KOPT-K1 (cell line): ENCODE data around the gene GALNT10.

Experiments
- H3K27ac ChIP-seq: fragments of 200-600 bp; sonication (generic); 2 replicates; pipeline ENCODE4 v1.5.1; 2016; ENCODE audit warnings: antibody characterized with exemption, mild to moderate bottlenecking, low read depth, low read length; ENCODE audit not compliant: poor library complexity, severe bottlenecking
- H3K36me3 ChIP-seq: fragments of 200-600 bp; sonication (generic); 2 replicates; pipeline ENCODE4 v1.5.1; 2017; ENCODE audit warnings: antibody characterized with exemption, mild to moderate bottlenecking, low read length, moderate library complexity; ENCODE audit not compliant: insufficient read depth
- H3K9me3 ChIP-seq: fragments of 200-600 bp; sonication (generic); 2 replicates; pipeline ENCODE4 v1.5.1; 2017; ENCODE audit warnings: antibody characterized with exemption, low read length, mild to moderate bottlenecking; ENCODE audit not compliant: insufficient read depth, poor library complexity, severe bottlenecking

GALNT10 gene

DNA sequence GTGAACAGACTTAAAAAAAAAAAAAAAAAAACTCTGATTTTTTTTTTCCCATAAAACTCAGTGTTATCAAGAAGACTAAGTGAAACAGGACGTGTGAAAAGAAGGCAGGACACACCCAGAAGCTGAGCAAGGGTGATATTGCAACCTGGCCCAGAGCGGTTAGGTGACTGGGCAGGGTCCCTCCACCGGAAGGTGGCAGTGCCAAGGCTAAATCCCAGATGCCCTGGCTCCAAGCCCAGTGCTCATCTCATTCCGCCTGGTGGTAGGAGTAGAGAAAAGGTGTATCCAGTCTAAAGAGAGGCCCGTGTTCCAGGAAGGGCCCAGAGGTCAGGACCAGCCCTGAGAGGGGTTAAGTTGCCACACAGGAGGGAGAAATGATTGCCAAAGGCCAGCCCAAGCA lies 203.8 kb downstream of the GALNT10 start:
- H3K9me3 ChIP-seq = no peaks in the 10 kb centered on the region
- no peak overlapping the region for H3K27ac ChIP-seq
- no peaks in the 10 kb centered on the region for H3K36me3 ChIP-seq

GRCh38 chr5:154395407-154396106 lies 205.0 kb downstream of the GALNT10 start:
- Histone ChIP-seq H3K36me3 (no peaks in the 10 kb centered on the region), H3K27ac (no peak overlapping the region), H3K9me3 (no peaks in the 10 kb centered on the region)

DNA sequence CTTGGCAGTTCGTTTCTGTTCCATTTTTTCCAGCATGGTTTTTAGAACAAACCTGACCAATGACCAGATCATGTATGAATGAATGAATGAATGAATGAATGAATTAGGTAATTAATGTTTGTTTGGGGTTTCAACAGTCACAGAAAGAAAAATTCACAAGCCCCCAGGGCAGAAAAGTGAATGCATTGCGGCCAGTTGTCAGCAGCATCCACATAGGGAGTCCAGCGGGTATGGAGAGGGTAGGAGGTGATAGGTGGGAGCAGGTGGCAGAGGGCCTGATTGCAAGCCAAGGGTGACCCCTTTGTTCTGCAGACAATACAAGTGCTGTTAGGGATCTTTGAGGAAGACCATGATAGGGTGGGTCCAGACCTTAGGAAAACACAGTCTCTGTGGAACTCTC lies 205.6 kb downstream of the GALNT10 start:
- no peak overlapping the region for H3K27ac ChIP-seq
- H3K9me3 ChIP-seq = no peaks in the 10 kb centered on the region

DNA sequence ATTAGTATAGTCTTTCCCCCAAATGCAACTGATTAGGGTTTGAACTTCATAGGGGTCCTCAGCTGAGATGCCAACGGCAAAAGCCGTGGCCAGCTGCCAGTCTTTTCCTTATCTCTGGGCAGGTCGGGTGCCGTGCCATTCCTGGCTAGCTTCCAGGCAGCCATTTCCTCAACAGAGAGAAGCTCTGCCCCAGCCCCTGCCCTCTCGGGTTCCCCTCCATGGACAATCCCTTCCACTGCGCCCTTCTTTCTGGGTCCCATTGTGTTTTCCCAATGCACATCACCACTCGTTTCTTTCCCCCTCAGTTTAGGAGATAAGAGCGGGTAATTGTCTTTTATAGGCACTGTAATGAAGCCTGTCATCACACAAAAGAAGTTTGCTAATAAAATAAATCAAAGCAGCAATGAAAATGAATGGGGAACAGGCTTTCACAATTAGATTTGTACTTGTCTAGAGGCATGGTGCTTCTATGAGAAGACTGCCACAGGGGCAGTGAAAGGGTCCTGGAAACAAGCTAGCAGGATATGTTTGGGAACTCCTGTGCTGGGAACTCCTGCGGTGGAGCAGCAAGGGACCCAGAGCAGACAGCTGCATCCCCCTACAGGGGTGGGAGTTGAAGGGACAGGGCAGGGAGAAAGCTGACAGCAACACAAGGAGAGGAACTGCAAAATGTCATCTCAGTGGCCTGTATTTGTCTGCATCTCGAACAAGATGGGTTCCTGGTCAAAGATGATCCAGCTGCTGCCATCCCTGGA lies 207.3 kb downstream of the GALNT10 start:
- H3K9me3 ChIP-seq = no peaks in the 10 kb centered on the region
- no peak overlapping the region for H3K27ac ChIP-seq
- no peaks in the 10 kb centered on the region for H3K36me3 ChIP-seq

More for the DNA sequence above, 205.6 kb downstream of the GALNT10 start:
- H3K36me3 ChIP-seq = no peaks in the 10 kb centered on the region

- Histone ChIP-seq H3K27ac (no peak overlapping the region), H3K9me3 (no peaks in the 10 kb centered on the region), H3K36me3 (no peaks in the 10 kb centered on the region)
These were observed 210.1 kb downstream of the GALNT10 start for GRCh38 chr5:154400678-154401077.

DNA sequence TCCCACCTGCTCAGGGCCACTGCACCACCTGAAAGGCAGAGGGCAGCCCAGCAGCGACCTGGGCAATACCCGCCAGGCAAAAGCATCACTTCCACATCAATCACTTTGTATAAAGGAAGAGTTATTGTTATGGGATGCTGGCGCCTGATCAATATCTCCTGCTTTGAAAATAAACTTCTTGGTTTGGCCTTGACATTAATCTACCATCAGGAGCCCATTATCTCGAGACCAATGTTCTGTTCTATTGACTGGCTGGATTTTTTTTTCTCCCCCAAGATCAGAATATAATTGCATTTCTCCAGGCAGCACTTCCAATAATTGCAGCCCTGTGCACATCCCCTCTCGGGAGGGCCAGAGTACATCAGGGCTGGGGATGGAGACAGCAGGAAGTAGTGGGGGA lies 210.8 kb downstream of the GALNT10 start:
- Histone ChIP-seq H3K36me3 (no peaks in the 10 kb centered on the region), H3K27ac (no peak overlapping the region), H3K9me3 (no peaks in the 10 kb centered on the region)

GRCh38 chr5:154401931-154402330 lies 211.4 kb downstream of the GALNT10 start:
- Histone ChIP-seq H3K9me3 (no peaks in the 10 kb centered on the region), H3K36me3 (no peaks in the 10 kb centered on the region), H3K27ac (no peak overlapping the region)

DNA sequence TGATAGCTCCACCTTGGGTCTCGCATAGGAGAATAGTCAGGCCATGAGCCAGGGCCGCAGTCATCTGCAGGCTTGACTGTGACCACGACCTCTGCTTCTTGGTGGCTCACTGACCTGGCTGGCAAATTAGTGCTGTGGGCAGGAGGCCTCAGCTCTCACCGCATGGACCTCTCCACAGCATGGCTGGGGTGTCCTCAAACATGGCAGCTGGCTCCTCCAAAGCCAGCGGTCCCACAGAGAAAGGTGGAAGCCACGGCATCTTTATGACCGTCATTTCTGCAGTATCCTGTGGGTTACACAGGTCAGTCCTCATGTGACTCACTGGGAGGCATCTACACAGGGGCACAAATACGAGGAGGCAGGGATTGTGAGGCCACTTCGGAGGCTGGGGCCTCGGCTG lies 212.1 kb downstream of the GALNT10 start:
- H3K27ac ChIP-seq = no peak overlapping the region
- H3K9me3 ChIP-seq = no peaks in the 10 kb centered on the region
- no peaks in the 10 kb centered on the region for H3K36me3 ChIP-seq

GRCh38 chr5:154403234-154403633 lies 212.7 kb downstream of the GALNT10 start:
- Histone ChIP-seq H3K27ac (no peak overlapping the region), H3K36me3 (no peaks in the 10 kb centered on the region)

GRCh38 chr5:154403776-154404387 lies 213.3 kb downstream of the GALNT10 start:
- Histone ChIP-seq H3K36me3 (no peaks in the 10 kb centered on the region), H3K27ac (no peak overlapping the region)

More at GRCh38 chr5:154403234-154403633, 212.7 kb downstream of the GALNT10 start:
- no peaks in the 10 kb centered on the region for H3K9me3 ChIP-seq

DNA sequence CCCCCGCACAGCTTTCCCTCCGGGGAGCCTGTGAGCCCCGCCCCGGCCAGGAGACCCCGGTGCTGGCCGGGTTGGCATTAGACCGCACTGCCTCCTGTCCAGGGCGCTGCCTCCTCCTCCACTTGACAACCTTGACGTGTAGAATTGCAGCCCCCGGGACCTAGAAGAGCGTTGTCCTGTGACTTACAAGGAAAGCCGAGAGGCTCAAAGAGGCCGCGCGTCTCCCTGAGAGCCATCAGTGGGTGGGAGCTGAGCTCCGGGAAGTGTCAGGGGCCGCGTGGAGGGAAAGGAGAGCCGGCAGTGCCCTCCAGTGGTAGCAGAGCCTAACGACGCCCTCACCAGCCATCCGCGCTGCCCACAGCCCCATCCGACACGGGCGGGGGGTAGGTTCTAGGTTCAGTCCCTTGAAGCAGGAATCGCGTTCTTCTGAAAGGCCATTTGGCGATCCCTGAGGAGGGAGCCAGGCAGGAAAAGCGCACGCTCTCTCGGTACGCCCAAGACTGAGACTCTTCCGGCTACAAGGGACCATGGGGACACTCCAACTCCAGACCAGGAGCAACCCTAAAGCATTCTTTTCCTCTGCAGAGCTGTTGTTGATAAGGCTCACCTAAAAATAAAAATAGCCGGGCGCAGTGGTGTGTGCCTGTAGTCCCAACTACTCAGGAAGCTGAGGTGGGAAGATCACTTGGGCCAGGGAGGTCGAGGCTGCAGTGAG lies 214.7 kb downstream of the GALNT10 start:
- Histone ChIP-seq H3K36me3 (no peaks in the 10 kb centered on the region), H3K27ac (no peak overlapping the region), H3K9me3 (no peaks in the 10 kb centered on the region)

More at GRCh38 chr5:154403776-154404387, 213.3 kb downstream of the GALNT10 start:
- no peaks in the 10 kb centered on the region for H3K9me3 ChIP-seq

- H3K9me3 ChIP-seq = no peaks in the 10 kb centered on the region
- H3K36me3 ChIP-seq = no peaks in the 10 kb centered on the region
- no peak overlapping the region for H3K27ac ChIP-seq
These were observed 215.7 kb downstream of the GALNT10 start for GRCh38 chr5:154406231-154406630.

DNA sequence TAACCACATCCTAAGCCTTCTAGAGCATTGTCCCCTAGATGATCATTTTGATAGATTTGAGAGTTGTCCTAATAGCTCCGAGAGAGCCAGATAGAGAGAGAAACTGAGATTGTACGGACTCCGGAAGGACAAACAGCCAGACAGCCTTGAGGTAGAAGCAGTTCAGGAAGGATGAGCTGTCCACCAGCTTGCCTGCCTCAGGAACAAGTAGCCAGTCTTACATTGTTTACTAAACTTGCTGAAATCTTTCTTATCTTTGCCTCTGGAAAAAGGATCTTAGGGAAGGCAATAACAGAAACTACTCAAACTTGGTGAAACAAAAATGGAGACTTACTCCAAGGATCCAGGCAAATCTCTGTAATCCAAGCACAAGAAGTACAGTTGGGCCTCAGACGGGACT lies 216.3 kb downstream of the GALNT10 start:
- H3K36me3 ChIP-seq = no peaks in the 10 kb centered on the region
- H3K27ac ChIP-seq = no peak overlapping the region
- no peaks in the 10 kb centered on the region for H3K9me3 ChIP-seq

- Histone ChIP-seq H3K36me3 (no peaks in the 10 kb centered on the region), H3K9me3 (no peaks in the 10 kb centered on the region), H3K27ac (no peak overlapping the region)
These were observed 218.3 kb downstream of the GALNT10 start for GRCh38 chr5:154408811-154409210.
